Activated CD4-positive, CD25-positive, alpha-beta regulatory T cell (primary cell): ENCODE measurements around the gene FAM174B.

Experiments used
- DNase-seq, 4 experiments: peaks; one replicate each; lab custom pipeline; 2025; lab: John Stamatoyannopoulos, UW

Gene FAM174B

GRCh38 chr15:92655178-92655995, at the start of gene FAM174B:
TSS of gene FAM174B (minus strand) at chr15:92655775.
- DNase-seq, result peak in 1 of 4 experiments; percentile 7

DNA sequence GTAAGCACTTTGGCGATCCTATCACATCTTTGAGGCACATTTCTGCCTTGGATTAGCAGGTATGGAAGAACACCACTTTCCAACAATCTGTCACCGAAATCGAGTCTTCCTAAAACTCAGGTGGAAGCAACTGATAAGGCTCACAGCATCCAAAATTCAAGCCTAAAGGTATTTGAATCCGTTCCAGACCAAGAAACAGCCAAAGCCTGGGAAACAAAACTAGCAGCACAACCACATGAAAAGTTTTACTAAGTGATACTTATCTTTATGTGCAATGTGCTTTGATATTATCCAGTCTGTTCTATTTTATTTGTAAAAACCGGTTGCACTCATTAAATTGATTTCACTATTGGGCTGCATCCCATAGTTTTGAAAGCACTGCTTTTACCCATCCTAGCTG, 40.5 kb upstream of the FAM174B start:
- no peak for DNase-seq

GRCh38 chr15:92693691-92694331, 38.2 kb upstream of the FAM174B start:
- no peak for DNase-seq

- no peak for DNase-seq
Measured at GRCh38 chr15:92690395-92690794, 34.8 kb upstream of the FAM174B start.

- no peak for DNase-seq
Measured at GRCh38 chr15:92687746-92688145, 32.2 kb upstream of the FAM174B start.

- no peak for DNase-seq
Measured at GRCh38 chr15:92687195-92687602, 31.6 kb upstream of the FAM174B start.

DNA sequence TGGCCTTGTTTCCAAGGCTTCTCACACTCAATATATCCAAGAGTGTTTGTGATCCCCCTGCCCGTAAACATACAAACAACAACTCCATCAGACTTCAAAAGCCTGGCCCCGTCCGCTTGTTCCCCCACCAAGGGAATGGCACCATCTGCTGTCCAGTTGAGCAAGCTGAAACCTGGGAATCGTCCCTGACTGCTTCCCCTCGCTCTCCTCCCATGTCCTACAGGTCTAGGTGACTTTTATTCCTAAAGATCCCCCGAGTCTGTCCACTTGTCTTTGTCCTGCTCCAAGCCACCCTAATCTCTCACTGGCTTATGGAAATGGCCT, 27.9 kb upstream of the FAM174B start:
- no peak for DNase-seq

DNA sequence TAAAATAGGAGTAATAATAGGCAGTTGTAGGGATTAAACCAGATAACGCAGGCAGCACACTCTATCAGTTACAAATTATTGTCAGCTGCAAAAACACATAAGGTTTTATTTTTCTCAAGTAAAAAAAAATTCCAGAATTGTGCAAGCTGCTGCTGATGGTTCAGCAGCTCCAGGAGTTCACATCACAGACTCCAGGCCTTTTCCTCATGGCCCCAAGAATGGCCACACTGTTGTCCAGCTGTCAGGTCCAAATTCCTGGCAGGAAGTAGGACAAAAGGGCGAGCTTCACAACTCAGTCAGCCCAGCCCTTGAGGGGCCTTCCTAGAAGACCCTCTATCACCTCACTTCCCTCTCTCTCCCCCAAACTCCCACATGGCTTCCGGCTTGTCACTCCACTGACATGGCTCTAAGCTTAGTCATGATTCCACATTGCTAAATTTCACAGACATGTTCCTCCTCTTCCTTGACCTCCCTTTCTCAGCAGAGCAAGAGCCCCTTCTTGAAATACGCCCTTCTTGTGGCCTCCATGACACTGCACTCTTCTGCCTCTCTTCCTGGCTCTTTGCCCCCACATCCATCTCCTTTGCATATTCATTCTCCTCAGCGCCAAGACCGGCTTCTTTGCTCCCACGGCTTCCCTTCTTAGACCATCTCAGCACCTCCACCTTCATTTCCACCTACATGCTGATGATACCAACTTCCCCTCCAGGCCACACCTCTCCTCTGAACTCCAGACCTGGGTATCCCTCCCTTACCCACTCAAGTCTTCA, 27.4 kb upstream of the FAM174B start:
- DNase-seq, result no peak

DNA sequence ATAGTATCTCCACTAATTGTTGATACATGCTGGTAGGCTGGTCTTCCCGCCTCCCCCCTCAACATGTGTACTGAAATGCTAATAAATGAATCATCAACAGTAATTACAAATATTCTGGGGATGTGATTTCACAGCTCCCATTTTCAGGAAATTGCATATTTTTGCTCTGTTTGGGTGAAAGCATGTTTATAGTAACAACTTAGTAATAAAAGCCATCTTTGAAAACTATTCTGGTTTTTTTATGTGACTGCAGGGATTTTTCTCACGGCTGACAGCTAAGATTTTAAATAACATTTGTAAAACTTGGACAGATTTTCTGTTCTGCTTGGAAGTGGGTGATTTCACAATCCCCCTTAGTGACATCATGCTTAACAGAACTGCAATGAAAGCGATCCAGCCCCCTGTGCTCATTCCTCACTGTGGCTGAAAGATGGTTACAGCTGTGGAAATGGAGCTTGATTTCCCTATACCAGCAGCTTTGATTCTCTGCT, 25.6 kb upstream of the FAM174B start:
- no peak for DNase-seq

DNA sequence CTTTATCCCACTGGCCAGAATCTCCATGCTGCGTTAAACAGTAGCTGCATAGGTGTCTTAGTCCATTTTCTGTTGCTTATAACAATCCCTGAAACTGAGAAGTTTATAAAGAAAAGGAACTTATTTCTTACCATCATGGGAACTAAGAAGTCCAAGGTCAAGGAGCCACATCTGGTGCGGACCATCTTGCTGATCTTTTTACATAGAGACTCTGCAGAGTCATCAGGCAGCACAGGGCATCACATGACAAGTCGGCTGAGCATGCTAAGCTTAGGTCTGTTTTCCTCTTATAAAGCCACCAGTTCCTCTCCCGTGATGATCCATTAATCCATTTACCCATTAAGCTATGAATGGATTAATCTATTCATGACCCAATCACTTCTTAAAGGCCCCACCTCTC, 22.4 kb upstream of the FAM174B start:
- DNase-seq, result no peak

DNA sequence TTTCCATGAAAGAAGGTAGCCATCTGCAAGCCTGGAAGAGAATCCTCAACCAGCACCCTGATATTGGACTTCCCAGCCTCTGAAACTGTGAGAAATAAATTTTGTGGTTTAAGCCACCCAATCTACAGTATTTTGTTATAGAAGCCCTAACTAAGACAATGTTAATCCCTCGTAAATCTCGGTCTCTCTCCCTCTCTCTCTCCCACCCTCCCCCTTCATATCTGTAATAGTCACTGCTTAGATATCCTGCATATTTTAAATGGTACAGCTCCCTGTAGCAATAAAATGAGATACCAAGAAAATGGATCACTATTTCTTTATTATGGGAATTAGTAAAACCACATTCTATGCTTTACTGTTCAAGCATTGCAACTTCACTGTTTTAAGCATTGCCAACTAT, 21.0 kb upstream of the FAM174B start:
- DNase-seq, result no peak

GRCh38 chr15:92675485-92675884, 19.9 kb upstream of the FAM174B start:
- no peak for DNase-seq

DNA sequence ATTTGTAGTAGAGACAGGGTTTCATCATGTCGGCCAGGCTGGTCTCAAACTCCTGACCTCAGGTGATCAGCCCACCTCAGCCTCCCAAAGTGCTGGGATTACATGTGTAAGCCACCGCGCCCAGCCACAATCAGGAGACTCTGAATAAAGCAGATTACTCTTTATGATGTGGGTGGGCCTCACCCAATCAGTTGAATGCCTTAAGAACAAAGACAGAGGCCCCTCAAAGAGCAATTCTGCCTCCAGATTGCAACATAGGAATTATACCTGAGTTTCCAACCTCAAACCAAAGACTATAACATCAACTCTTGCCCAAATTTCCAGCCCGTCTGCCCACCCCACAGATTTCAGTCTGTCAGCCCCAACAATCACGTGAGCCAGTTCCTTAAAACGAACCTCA, 18.8 kb upstream of the FAM174B start:
- DNase-seq, result no peak

GRCh38 chr15:92672102-92672501, 16.5 kb upstream of the FAM174B start:
- no peak for DNase-seq

DNA sequence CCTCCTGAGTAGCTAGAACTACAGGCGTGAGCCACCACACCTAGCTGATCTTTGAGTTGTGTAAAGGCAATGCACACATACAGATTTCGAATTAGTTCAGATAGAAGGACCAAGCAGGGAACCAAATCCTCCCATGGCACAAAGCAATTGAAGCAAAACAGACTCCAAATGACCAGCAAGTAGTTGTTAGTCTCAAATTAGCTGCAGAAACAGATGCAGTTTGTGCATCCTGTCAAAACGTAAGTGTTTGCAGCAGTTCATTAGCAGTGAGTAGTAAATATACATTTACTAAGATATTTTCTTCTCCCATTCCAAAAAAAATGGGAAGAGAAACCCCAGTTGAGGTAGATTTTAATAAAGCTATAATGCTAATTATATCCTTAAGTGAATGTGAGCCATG, 15.8 kb upstream of the FAM174B start:
- no peak for DNase-seq

- DNase-seq, result no peak
Measured at GRCh38 chr15:92670621-92671020, 15.0 kb upstream of the FAM174B start.

DNA sequence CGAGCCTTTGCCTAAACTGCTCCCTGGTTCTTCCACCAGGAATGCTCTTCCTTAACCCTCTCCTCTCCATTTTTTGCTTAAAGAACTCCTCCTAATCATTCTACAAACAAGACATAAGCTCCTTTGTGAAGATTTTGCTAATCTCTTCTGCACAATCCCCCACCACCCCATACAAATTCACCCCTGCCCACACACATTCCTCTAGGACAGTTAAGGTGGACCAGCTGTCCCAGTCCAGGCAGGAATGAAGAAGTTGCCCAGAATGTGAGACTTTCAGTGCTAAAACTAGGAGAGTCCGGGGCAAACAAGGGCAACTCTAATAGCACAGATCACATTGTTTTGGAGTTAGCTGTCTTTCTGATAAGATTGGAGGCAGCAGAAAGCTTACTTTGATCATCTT, 13.9 kb upstream of the FAM174B start:
- no peak for DNase-seq

DNA sequence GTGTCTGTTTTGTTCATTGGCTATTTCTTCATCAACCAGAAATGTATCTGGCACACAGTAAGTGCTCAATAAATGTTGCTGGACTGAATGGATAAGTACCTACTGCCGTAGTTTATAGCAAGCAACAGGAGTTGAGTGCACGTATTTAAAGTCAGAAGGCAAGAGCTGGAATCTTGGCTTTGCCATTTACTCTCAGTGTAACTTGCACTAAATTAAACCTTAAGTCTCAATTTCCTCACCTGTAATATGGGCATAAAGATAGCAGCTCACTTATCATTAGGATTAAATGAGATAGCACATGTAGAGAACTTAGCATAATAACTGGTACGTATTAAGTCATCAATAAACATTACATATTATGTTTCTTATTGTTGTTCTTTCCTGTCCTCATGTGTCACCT, 13.0 kb upstream of the FAM174B start:
- DNase-seq, result no peak

- DNase-seq, result no peak
Measured at GRCh38 chr15:92667970-92668485, 12.5 kb upstream of the FAM174B start.

GRCh38 chr15:92667287-92667904, 11.8 kb upstream of the FAM174B start:
- DNase-seq, result no peak

DNA sequence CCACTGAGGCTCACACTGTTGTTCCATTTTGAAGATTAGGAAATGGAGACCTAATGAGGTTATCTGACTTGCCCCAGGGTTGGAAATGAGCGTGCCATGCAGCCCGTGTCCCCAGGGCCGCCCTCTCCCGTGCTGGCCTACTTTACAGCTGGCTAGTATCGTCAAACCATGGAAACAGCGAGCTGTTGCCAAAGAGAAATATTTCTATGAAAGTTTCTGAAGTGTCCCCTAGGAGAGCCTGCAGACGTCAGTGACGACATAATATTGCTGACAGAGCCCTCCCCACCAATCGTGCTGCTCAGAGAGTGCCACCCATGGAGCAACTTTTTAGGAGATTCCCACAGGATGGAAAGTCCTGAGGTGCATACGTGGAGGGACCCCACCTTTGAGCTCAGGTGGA, 11.2 kb upstream of the FAM174B start:
- no peak for DNase-seq

DNA sequence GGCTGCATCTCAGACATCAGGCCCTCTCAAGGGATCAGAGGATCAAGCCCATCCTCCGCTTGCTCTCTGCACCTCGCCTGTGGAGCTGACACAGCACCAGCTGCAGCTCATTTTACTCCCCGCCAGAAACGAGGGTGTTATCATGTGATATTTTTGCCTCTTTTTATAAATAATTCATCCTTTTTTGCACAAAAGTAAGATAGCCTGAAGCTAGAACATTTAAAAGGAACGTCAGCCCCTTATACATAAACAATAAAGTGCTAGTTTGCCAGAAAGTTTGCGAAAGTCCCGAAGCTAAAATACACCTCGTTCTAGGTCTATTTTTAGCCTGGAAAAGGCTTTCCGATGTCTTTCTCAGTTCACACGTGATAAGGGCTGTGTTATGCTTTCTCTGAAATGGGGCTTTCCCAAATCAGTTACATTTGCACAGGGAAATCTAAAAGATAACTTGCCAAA, 9.6 kb upstream of the FAM174B start:
- DNase-seq, result no peak
